ENCODE results near the gene NOTCH1.

- TF ChIP-seq CTCF (IDR thresholded peaks at IDR 0.05) (no peak), POLR2A (IDR thresholded peaks at IDR 0.05) (no peak), POLR2AphosphoS5 (IDR thresholded peaks at IDR 0.05) (no peak)
Measured at GRCh38 chr9:136527721-136528710, 17.8 kb downstream of the NOTCH1 start.

All from gastroesophageal sphincter (tissue), 3 donors.